HEK293 (cell line): ENCODE data around the gene BDNF.

Source experiments
- CTCF ChIA-PET: fragments of 350-600 bp; formaldehyde crosslinking; extraction: SDS; loops from one replicate; lab custom pipeline; 2021; ENCODE audit warnings: antibody characterized with exemption; lab: Yijun Ruan, JAX
- POLR2A ChIA-PET: fragments of 300-600 bp; formaldehyde crosslinking; extraction: SDS; loops from one replicate; lab custom pipeline; 2020; ENCODE audit warnings: antibody characterized with exemption, inconsistent platforms; lab: Yijun Ruan, JAX
- H3K27ac ChIP-seq: fragments of 200-500 bp; sonication (Bioruptor generic); 2 replicates; pipeline ENCODE4 v1.5.1; 2014; ENCODE audit warnings: low read depth, low read length, control low read depth, inconsistent platforms; ENCODE audit errors: extremely low read depth
- H3K36me3 ChIP-seq, 2 experiments: fragments of 200-500 bp in 1 of 2; sonication (Bioruptor generic) in 1 of 2; 1 replicate in 1 of 2; 2 replicates in 1 of 2; pipeline ENCODE4 v1.5.1; 2014 to 2017; ENCODE audit warnings: inconsistent platforms in 2 of 2, low read length in 2 of 2; ENCODE audit not compliant: control insufficient read depth in 2 of 2, insufficient read depth in 1 of 2
- H3K4me1 ChIP-seq: fragments of 200-500 bp; sonication (Bioruptor generic); 2 replicates; pipeline ENCODE4 v1.5.1; 2014; ENCODE audit warnings: mild to moderate bottlenecking, low read length, inconsistent platforms; ENCODE audit not compliant: control insufficient read depth, insufficient read depth
- H3K4me3 ChIP-seq: 2 replicates; pipeline ENCODE4 v1.5.1; 2011; ENCODE audit warnings: low read depth, mild to moderate bottlenecking, control low read depth, low read length, moderate library complexity
- H3K9me3 ChIP-seq: fragments of 200-500 bp; sonication (Bioruptor generic); 2 replicates; pipeline ENCODE4 v1.5.1; 2014; ENCODE audit warnings: low read depth, low read length, inconsistent platforms; ENCODE audit not compliant: control insufficient read depth, insufficient read depth
- MYNN ChIP-seq: fragments of 450-650 bp; formaldehyde crosslinking; IDR thresholded peaks from 2 replicates; pipeline ENCODE4 v1.5.1; 2016; ENCODE audit warnings: missing biosample characterization, missing genetic modification characterization, borderline replicate concordance
- PRDM10 ChIP-seq: fragments of 450-650 bp; formaldehyde crosslinking; IDR thresholded peaks from 2 replicates; pipeline ENCODE4 v1.5.1; 2016; ENCODE audit warnings: missing biosample characterization, missing genetic modification characterization
- PRDM6 ChIP-seq: fragments of 450-650 bp; formaldehyde crosslinking; IDR thresholded peaks from 2 replicates; pipeline ENCODE4 v1.5.1; 2017; ENCODE audit warnings: missing biosample characterization, missing genetic modification characterization
- RBAK ChIP-seq: fragments of 450-650 bp; formaldehyde crosslinking; IDR thresholded peaks from 2 replicates; pipeline ENCODE4 v1.5.1; 2016; ENCODE audit warnings: missing biosample characterization, missing genetic modification characterization
- REST ChIP-seq: fragments of 450-650 bp; formaldehyde crosslinking; IDR thresholded peaks from 2 replicates; pipeline ENCODE4 v1.5.1; 2016; ENCODE audit warnings: missing biosample characterization, missing genetic modification characterization
- SP3 ChIP-seq: fragments of 450-650 bp; formaldehyde crosslinking; IDR thresholded peaks from 2 replicates; pipeline ENCODE4 v1.5.1; 2016; ENCODE audit warnings: missing biosample characterization, missing genetic modification characterization
- ZBTB17 ChIP-seq: fragments of 450-650 bp; formaldehyde crosslinking; IDR thresholded peaks from 2 replicates; pipeline ENCODE4 v1.5.1; 2016; ENCODE audit warnings: missing biosample characterization, missing genetic modification characterization
- ZBTB20 ChIP-seq: fragments of 450-650 bp; formaldehyde crosslinking; IDR thresholded peaks from 2 replicates; pipeline ENCODE4 v1.5.1; 2016; ENCODE audit warnings: missing biosample characterization, missing genetic modification characterization
- ZBTB7A ChIP-seq: fragments of 450-650 bp; formaldehyde crosslinking; IDR thresholded peaks from 2 replicates; pipeline ENCODE4 v1.5.1; 2016; ENCODE audit warnings: low read depth, missing biosample characterization, missing genetic modification characterization
- ZNF112 ChIP-seq: fragments of 450-650 bp; formaldehyde crosslinking; IDR thresholded peaks from 2 replicates; pipeline ENCODE4 v1.5.0; 2017; ENCODE audit warnings: missing biosample characterization, missing genetic modification characterization
- ZNF146 ChIP-seq: fragments of 450-650 bp; formaldehyde crosslinking; IDR thresholded peaks from 2 replicates; pipeline ENCODE4 v1.5.1; 2016; ENCODE audit warnings: missing biosample characterization, missing genetic modification characterization
- ZNF426 ChIP-seq: fragments of 450-650 bp; formaldehyde crosslinking; IDR thresholded peaks from 2 replicates; pipeline ENCODE4 v1.5.1; 2017; ENCODE audit warnings: missing biosample characterization, missing genetic modification characterization, mild to moderate bottlenecking, inconsistent platforms, moderate library complexity
- ZNF561 ChIP-seq: fragments of 450-650 bp; IDR thresholded peaks from 2 replicates; pipeline ENCODE4 v1.5.1; 2018; ENCODE audit warnings: missing biosample characterization, missing genetic modification characterization, borderline replicate concordance
- ZNF600 ChIP-seq: fragments of 450-650 bp; formaldehyde crosslinking; IDR thresholded peaks from 2 replicates; pipeline ENCODE4 v1.5.1; 2016; ENCODE audit warnings: missing biosample characterization, missing genetic modification characterization
- ZNF610 ChIP-seq: fragments of 450-650 bp; formaldehyde crosslinking; IDR thresholded peaks from 2 replicates; pipeline ENCODE4 v1.5.1; 2016; ENCODE audit warnings: missing biosample characterization, missing genetic modification characterization, borderline replicate concordance
- ZNF76 ChIP-seq: fragments of 450-650 bp; formaldehyde crosslinking; IDR thresholded peaks from 2 replicates; pipeline ENCODE4; 2016; ENCODE audit warnings: low read depth, missing biosample characterization, missing genetic modification characterization, borderline replicate concordance
- ZNF768 ChIP-seq: fragments of 450-650 bp; formaldehyde crosslinking; IDR thresholded peaks from 2 replicates; pipeline ENCODE4 v1.5.1; 2018; ENCODE audit warnings: missing biosample characterization, mild to moderate bottlenecking, missing genetic modification characterization
- ZSCAN18 ChIP-seq: fragments of 450-650 bp; formaldehyde crosslinking; IDR thresholded peaks from 2 replicates; pipeline ENCODE4 v1.5.1; 2016; ENCODE audit warnings: missing biosample characterization, missing genetic modification characterization
- TF ChIP-seq, protein P1 (sequence below): fragments of 450-650 bp; formaldehyde crosslinking; IDR thresholded peaks from 2 replicates; pipeline ENCODE4 v1.5.1; 2016; ENCODE audit warnings: missing biosample characterization, missing genetic modification characterization

BDNF gene

GRCh38 chr11:27616711-27617110 is 83.5 kb downstream of the BDNF start:
- H3K4me1 ChIP-seq, result no peaks in the 10 kb centered on the region
- CTCF ChIA-PET, result no interaction called here
- no peaks in the 10 kb centered on the region for H3K36me3 ChIP-seq
- TF ChIP-seq ZSCAN18 (tag by site-specific recombination) (no peak), SP3 (no peak), ZNF610 (tag by site-specific recombination) (no peak), PRDM10 (no peak), ZNF600 (tag by site-specific recombination) (no peak)
- TF ChIP-seq, all 188 proteins: peak for 0
- H3K27ac ChIP-seq, result no peak overlapping the region
- no peaks in the 10 kb centered on the region for H3K9me3 ChIP-seq
- H3K4me3 ChIP-seq, result no peak overlapping the region
- POLR2A ChIA-PET, result no interaction called here

GRCh38 chr11:27615833-27616232 is 84.4 kb downstream of the BDNF start:
- Histone ChIP-seq H3K9me3 (no peaks in the 10 kb centered on the region), H3K36me3 (no peaks in the 10 kb centered on the region), H3K4me3 (no peak overlapping the region), H3K4me1 (no peaks in the 10 kb centered on the region), H3K27ac (no peak overlapping the region)
- ChIA-PET POLR2A (no interaction called here), CTCF (no interaction called here)
- TF ChIP-seq, protein P1, sequence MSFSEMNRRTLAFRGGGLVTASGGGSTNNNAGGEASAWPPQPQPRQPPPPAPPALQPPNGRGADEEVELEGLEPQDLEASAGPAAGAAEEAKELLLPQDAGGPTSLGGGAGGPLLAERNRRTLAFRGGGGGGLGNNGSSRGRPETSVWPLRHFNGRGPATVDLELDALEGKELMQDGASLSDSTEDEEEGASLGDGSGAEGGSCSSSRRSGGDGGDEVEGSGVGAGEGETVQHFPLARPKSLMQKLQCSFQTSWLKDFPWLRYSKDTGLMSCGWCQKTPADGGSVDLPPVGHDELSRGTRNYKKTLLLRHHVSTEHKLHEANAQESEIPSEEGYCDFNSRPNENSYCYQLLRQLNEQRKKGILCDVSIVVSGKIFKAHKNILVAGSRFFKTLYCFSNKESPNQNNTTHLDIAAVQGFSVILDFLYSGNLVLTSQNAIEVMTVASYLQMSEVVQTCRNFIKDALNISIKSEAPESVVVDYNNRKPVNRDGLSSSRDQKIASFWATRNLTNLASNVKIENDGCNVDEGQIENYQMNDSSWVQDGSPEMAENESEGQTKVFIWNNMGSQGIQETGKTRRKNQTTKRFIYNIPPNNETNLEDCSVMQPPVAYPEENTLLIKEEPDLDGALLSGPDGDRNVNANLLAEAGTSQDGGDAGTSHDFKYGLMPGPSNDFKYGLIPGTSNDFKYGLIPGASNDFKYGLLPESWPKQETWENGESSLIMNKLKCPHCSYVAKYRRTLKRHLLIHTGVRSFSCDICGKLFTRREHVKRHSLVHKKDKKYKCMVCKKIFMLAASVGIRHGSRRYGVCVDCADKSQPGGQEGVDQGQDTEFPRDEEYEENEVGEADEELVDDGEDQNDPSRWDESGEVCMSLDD (tag by site-specific recombination), result no peak
- no peak for TF ChIP-seq ZBTB7A
- TF ChIP-seq ZBTB20 (tag by site-specific recombination), result no peak
- TF ChIP-seq ZNF76 (tag by site-specific recombination), result no peak
- no peak for TF ChIP-seq ZNF600 (tag by site-specific recombination)
- no peak for TF ChIP-seq ZNF561
- TF ChIP-seq ZBTB17 (tag by site-specific recombination), result no peak
- TF ChIP-seq ZNF146 (tag by site-specific recombination), result no peak
- no peak for TF ChIP-seq ZNF768
- TF ChIP-seq REST (tag by site-specific recombination), result no peak
- TF ChIP-seq MYNN (tag by site-specific recombination), result no peak
- TF ChIP-seq ZNF112, result no peak
- no peak for TF ChIP-seq RBAK (tag by site-specific recombination)
- no peak for TF ChIP-seq PRDM6 (tag by site-specific recombination)
- TF ChIP-seq ZNF426 (tag by site-specific recombination), result no peak
